ENCODE results near the gene FAM72A.
"Not testable (repeated sequence)": the region's sequence is repeated elsewhere in the genome, so short reads cannot be mapped to it uniquely, and the experiment has no call there.

Gene FAM72A

GRCh38 chr1:206215600-206216392 is 13.2 kb upstream of the FAM72A start:
- DNase-seq: not testable (repeated sequence)

- DNase-seq: not testable (repeated sequence)
Measured at GRCh38 chr1:206210802-206211201, 8.2 kb upstream of the FAM72A start.

DNA sequence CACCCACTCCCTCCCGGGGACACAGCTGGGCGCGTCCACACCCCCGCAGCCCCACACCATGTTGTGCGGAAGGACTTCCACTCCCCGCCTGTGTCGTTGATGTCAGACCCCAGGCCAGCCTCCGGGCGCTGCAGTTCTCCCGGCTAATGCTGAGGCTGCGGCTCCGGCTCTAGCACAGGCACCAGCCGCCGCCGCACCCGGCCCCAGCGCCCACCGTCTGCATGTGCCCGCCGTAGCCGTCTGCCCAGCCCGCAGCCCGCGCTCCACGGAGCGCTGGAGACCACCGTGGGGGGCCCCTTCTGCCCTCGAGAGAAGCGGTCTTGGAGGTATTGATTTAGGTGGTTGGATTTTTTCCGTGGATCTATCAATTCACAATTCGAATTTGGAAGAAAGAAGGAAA is 2.9 kb upstream of the FAM72A start:
- DNase-seq: not testable (repeated sequence)

DNA sequence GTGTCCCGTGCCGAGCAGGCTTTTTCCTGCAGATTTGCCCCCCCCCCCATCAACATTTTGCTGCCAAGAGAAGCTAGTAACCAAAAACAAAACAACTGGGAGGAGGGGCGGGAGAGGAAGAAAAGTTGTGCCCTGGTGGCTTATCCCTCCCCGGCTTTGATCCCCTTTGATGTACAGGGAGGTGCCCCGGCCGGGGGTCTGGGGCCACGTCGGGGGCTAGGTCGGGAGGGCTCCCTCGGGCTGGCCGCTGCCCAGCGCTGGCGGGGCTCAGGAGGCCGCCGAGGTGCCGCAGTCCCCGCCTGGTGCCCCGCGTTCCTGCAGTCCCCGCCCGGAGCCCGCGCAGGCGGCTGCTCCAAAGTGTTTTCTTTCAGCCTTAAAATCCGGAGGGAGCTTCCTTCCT is 2.2 kb upstream of the FAM72A start:
- DNase-seq: not testable (repeated sequence)

DNA sequence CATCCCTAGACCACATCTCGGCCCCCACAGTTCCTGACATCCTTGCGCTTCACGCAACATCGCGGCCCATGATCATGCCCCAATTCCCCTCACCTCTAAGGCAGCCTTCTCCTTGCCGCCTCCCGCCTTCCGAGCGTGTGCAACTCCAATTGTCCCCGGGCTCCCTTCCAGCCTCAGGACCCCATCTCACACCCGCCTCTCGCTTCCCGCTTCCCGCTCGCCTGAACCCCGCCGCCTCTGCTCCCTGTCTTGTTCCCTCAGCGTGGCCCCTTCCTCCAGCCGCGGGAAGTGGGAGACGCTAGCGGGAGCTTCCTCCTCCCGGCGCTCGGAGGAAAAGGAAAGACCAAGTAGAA is 1.5 kb upstream of the FAM72A start:
- not testable (repeated sequence) for DNase-seq

DNA sequence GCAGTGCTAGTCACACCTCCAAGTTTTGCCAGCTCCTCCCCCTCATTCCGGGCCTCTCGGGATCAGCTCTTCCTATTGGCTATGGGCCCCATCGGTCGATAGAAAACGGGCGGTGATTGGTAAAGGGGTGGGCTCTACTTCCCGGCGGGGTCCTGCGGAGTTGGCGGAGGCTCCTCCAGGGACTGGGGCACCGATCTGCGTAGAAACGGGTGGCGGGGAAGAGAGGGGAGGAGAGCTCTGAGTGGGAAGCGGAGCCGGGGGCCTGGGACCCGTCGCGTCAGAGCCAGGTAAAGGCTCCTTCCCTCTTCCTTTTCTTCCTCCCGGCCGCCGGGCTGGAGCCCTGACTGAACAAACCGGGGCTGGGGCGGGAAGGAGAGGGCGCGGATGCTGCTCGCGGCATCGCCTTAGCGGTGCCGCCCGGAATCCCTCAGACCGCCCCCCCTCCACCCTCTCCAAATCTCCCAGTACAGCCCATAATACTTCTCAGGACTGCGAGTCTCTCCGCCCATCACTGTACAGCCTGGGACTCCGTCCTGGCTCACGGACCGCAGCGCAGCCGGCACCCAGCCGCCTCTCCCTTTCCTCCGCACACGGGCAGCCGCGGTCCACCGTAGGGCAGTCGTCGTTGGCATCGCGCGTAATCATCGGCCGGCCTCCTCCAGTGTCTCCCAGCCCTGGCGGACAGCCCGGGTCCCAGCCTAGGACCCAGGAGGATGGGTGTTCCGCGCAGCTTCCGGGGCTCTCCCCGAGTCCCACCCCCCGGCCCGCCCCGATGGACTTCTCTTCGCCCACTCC is 922 bp upstream of the FAM72A start, which contains the start of gene SRGAP2:
TSS of gene SRGAP2 (plus strand) at position 178 of the 795 bp plus-strand sequence. CDS start 2,430 bp downstream, outside the sequence.
- DNase-seq: peak; percentile 56

- DNase-seq: not testable (repeated sequence)
Measured at GRCh38 chr1:206196748-206197424, 5.8 kb downstream of the FAM72A start.

DNA sequence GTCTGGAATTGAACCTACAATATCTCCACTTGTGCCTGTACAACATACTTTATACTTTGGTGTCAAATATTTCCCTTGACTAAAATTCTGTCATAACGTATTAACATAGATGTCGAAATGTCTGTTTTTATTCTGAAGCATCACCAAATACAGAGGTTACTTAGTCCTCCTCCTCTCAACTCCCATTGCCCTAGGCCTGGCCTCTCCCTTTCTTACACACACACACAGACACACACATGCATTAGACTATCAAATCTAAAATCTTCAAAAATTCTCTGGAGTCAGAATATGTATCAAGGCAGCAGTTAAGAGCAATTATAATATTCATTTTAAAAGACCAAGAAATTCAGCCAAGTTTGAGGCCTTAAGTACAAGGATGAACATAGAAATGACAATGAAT is 7.5 kb downstream of the FAM72A start:
- DNase-seq: not testable (repeated sequence)

GRCh38 chr1:206186826-206187225 is 15.8 kb downstream of the FAM72A start:
- not testable (repeated sequence) for DNase-seq

GRCh38 chr1:206185778-206186177 is 16.9 kb downstream of the FAM72A start:
- not testable (repeated sequence) for DNase-seq

DNA sequence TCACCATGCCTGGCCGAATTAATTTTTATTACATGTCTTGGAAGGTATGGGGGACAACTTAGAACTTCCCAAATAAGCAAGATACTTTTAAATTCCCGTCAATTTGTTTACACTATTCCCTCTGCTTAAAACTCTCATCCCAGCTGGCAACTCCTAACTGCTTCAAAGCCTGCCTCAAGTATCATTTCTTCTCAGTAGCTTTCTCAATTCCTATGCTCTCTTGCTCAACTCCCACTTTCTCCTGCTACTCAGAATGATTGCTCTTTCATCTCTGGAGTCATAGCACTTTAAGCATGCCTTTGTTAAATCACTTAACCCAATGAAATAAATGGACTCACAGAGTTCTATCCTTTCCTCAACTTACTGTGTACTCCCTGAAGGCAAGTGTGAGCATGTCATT is 18.9 kb downstream of the FAM72A start:
- not testable (repeated sequence) for DNase-seq

DNA sequence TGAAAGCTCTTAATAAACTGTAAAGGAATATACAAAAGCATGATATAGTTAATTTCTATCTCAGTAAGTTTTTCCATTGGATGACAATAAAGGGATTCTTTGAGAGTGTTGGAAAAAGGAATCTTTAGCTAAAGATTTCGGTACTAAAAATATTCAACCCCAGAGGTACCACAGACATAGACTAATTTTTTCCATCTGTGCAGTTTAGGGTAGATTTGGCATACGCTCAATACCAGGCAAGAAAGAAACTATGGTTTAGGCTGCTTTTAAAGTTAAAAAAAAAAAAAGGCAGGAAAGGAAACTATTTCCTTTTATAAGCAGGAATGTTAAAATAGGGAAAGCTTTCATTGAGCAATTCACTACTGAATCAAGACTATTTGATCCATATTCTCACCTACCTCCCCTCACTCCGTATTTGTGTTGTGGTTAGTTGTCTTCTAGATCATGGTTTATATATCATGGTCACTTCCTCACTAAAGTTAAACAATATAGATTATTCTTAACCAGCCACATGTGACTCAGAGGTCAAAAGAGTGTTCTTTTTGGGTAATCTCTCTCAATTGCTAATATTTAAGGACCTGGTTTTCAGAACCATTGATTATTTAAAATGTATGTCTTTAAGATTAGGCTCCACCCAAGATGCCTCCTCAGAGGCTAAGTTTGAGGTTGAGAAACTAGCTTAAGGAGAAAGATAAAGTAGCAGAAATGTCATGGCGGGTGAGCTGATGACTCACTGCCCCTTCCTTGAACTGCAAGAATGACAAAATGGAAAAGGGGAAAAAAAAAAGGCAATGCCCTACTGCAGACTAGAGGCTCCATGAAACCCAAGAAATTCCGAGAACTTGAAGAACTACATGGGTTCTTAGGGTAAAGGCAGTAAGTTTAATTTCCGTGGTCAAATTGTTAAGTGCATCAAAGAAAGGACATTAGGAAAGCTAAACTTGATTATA is 20.0 kb downstream of the FAM72A start:
- not testable (repeated sequence) for DNase-seq

GRCh38 chr1:206179666-206180065 is 23.0 kb downstream of the FAM72A start:
- DNase-seq: not testable (repeated sequence)

GRCh38 chr1:206178061-206178989 is 24.3 kb downstream of the FAM72A start:
- not testable (repeated sequence) for DNase-seq

DNA sequence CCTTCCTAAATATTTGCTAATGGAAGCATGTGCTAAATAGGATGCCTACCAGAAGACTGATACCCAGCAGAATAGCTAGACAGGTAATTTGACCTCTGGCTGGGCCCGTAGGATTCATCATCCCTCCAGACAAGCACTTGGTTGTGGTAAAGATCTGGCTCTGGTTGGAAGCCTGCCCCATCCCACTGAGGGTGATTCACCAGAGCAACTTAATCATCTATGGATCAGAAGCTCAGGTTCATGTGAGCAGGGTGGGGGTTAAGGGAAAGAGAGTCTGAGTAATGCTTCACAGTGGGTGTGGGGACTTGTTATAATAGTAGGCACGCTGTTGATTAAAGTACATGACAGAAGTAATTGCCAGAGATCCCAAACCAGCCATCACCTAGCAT is 26.5 kb downstream of the FAM72A start:
- DNase-seq: not testable (repeated sequence)

- not testable (repeated sequence) for DNase-seq
Measured at GRCh38 chr1:206175459-206176113, 27.1 kb downstream of the FAM72A start.

GRCh38 chr1:206174182-206174868 is 28.3 kb downstream of the FAM72A start:
- not testable (repeated sequence) for DNase-seq

GRCh38 chr1:206173110-206173719 is 29.4 kb downstream of the FAM72A start:
- DNase-seq: not testable (repeated sequence)

DNA sequence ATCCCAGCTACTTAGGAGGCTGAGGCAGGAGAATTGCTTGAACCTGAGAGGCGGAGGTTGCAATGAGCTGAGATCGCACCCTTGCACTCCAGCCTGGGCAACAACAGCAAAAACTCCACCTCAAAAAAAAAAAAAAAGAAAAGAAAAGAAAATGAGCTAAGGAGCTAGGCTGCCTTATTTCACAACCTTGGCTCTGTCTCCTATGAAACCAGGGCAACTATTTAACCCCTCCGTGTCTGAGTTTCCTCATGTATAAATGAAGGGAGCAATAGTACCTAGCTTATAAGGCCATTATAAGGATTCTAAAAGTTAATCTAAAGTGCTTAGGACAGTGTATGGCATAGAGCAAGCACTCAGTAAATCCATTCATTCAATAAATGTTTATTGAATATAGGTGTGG is 32.8 kb downstream of the FAM72A start:
- DNase-seq: not testable (repeated sequence)
